ENCODE results near the gene PRRC1. TPM values are rescaled to one million over a fixed set of nuclear protein-coding genes. Genes with fewer than 3 reads are reported as not detected.

Gene PRRC1
- total and polyA plus RNA-seq, 2 experiments from 2014 or later, result 64.7 to 70.7 TPM

- H3K4me2 ChIP-seq, result no peak overlapping the region
- H3K4me1 ChIP-seq (ENCODE audit: insufficient read depth), result peaks cover 6% of the 10 kb centered on the region; the same call in 1 of the 2 replicates
- no peaks in the 10 kb centered on the region for H3K9me2 ChIP-seq (ENCODE audit: insufficient read depth)
- peaks cover 10% of the 10 kb centered on the region; the same call in 1 of the 2 replicates for H4K20me1 ChIP-seq (replicated peaks; ENCODE audit: insufficient read depth)
- H3K4me3 ChIP-seq, result no peak overlapping the region
- Mint-ChIP-seq H3K4me3 (no peak overlapping the region), H3K27ac (no peak overlapping the region), H3K36me3 (ENCODE audit: low read depth) (peaks cover 20% of the 10 kb centered on the region), H3K27me3 (ENCODE audit: insufficient read depth, low read depth, poor library complexity) (peaks cover 7% of the 10 kb centered on the region), H3K9me3 (peaks cover 6% of the 10 kb centered on the region), H3K4me1 (peaks cover 15% of the 10 kb centered on the region)
- peaks cover 11% of the 10 kb centered on the region for H3K36me3 ChIP-seq (ENCODE audit: insufficient read depth)
- H3K79me2 ChIP-seq (replicated peaks; ENCODE audit: insufficient read depth), result peaks cover 31% of the 10 kb centered on the region
- no peak for ATAC-seq
- H3K27ac ChIP-seq (ENCODE audit: low read depth), result no peak overlapping the region
- no peaks in the 10 kb centered on the region for H3F3A ChIP-seq (replicated peaks; ENCODE audit: low read depth)
- TF ChIP-seq JUNB (IDR thresholded peaks at IDR 0.05; ENCODE audit: unreplicated experiment), result no peak
- TF ChIP-seq CTCF (conservative IDR thresholded peaks at IDR 0.05; ENCODE audit: low read depth in 2 of 2), result no peak
- TF ChIP-seq NANOG (IDR thresholded peaks at IDR 0.05; ENCODE audit: borderline replicate concordance), result no peak
- no peak for TF ChIP-seq ZNF114 (CRISPR knock-in tag; IDR thresholded peaks at IDR 0.05)
- no peak for TF ChIP-seq REST (IDR thresholded peaks at IDR 0.05; ENCODE audit: unreplicated experiment)
- TF ChIP-seq POLR2AphosphoS5 (IDR thresholded peaks at IDR 0.05; ENCODE audit: low read depth), result no peak
- TF ChIP-seq ZNF462 (CRISPR knock-in tag; IDR thresholded peaks at IDR 0.05), result no peak
- no peak for TF ChIP-seq ETS1 (IDR thresholded peaks at IDR 0.05)
- no peak for TF ChIP-seq STAT1 (IDR thresholded peaks at IDR 0.05; ENCODE audit: unreplicated experiment)
- TF ChIP-seq ZNF331 (CRISPR knock-in tag; IDR thresholded peaks at IDR 0.05; ENCODE audit: low read depth), result no peak
- no peak for TF ChIP-seq EZH2phosphoT487 (IDR thresholded peaks at IDR 0.05; ENCODE audit: unreplicated experiment)
- TF ChIP-seq EZH2 (IDR thresholded peaks at IDR 0.05; ENCODE audit: low read depth, unreplicated experiment), result no peak
- H3K27me3 ChIP-seq (ENCODE audit: insufficient read depth), result no peaks in the 10 kb centered on the region
- H2AFZ ChIP-seq, result no peak overlapping the region
- DNase-seq (ENCODE audit: low spot score), result no peak
Measured at GRCh38 chr5:127515693-127516440, 1.6 kb upstream of the PRRC1 start.
